Measurements from ENCODE around the gene PCDH15. TPM values are rescaled to one million over a fixed set of nuclear protein-coding genes. Genes with fewer than 3 reads are reported as not detected.

Gene PCDH15
- total and polyA plus RNA-seq, 2 of the 13 experiments (the other 11 are each of a cell fraction or from before 2014, with no cell fraction given), result not detected

DNA sequence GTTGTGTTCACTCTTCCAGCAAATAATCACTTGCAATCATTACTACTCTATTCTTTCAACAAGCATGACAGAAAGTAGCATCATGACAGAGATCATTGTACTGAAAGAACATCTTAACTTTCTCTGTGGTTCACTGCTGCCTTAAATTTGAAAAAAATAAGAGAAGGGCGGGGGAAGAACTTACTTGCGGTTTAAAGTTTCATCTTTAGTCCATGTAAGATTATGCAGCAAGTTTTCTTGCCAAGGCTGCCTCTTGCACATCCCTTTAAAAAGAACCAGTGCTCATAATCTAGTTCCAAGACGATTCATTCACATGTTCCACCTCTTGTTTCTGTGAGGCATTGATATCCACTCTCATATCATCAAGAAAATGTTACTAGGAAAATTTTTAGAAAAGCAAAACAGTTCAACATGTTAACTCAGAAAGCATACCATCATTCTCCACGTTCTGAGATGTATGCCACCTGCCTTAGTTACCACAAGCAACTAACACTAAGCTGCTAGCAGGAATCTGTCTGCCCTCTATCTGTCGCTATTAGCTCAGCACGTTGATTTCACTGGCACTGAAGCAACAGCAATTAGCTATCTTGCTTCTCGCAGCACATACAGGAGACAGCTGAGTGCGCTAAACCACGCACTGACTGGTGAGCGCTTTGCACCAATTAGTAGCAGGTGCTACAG lies at the start of gene PCDH15 (continued):
- TF ChIP-seq STAG1 (CRISPR knock-in tag; IDR thresholded peaks at IDR 0.05) (peak; percentile 40; the same call in 1 of the 2 replicates), ZNF75D (CRISPR knock-in tag; IDR thresholded peaks at IDR 0.05; ENCODE audit: borderline replicate concordance) (no peak), EHMT2 (IDR thresholded peaks at IDR 0.05; ENCODE audit: borderline replicate concordance, low read depth, low read length) (no peak), SMC3 (IDR thresholded peaks at IDR 0.05; ENCODE audit: low read length) (peak; percentile 4; the same call in 1 of the 2 replicates), NFRKB (IDR thresholded peaks at IDR 0.05) (no peak), IRX3 (CRISPR knock-in tag; IDR thresholded peaks at IDR 0.05; ENCODE audit: borderline replicate concordance, low read depth) (no peak), GABPA (IDR thresholded peaks at IDR 0.05; ENCODE audit: low read depth, low read length) (no peak), GABPA (CRISPR knock-in tag; IDR thresholded peaks at IDR 0.05; ENCODE audit: low read depth) (no peak), KLF12 (CRISPR knock-in tag; IDR thresholded peaks at IDR 0.05; ENCODE audit: borderline replicate concordance) (no peak), NFIB (CRISPR knock-in tag; IDR thresholded peaks at IDR 0.05; ENCODE audit: borderline replicate concordance) (no peak), SALL2 (CRISPR knock-in tag; IDR thresholded peaks at IDR 0.05) (no peak), MAFF (IDR thresholded peaks at IDR 0.05; ENCODE audit: low read depth, low read length) (no peak), CEBPG (CRISPR knock-in tag; IDR thresholded peaks at IDR 0.05) (peak; percentile 13; the same call in 1 of the 2 replicates), PPARG (CRISPR knock-in tag; conservative IDR thresholded peaks at IDR 0.05) (no peak)
- TF ChIP-seq, protein P1, sequence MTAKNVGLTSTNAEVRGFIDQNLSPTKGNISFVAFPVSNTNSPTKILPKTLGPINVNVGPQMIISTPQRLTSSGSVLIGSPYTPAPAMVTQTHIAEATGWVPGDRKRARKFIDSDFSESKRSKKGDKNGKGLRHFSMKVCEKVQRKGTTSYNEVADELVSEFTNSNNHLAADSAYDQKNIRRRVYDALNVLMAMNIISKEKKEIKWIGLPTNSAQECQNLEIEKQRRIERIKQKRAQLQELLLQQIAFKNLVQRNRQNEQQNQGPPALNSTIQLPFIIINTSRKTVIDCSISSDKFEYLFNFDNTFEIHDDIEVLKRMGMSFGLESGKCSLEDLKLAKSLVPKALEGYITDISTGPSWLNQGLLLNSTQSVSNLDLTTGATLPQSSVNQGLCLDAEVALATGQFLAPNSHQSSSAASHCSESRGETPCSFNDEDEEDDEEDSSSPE (CRISPR knock-in tag; IDR thresholded peaks at IDR 0.05), result no peak
- TF ChIP-seq, protein P2, sequence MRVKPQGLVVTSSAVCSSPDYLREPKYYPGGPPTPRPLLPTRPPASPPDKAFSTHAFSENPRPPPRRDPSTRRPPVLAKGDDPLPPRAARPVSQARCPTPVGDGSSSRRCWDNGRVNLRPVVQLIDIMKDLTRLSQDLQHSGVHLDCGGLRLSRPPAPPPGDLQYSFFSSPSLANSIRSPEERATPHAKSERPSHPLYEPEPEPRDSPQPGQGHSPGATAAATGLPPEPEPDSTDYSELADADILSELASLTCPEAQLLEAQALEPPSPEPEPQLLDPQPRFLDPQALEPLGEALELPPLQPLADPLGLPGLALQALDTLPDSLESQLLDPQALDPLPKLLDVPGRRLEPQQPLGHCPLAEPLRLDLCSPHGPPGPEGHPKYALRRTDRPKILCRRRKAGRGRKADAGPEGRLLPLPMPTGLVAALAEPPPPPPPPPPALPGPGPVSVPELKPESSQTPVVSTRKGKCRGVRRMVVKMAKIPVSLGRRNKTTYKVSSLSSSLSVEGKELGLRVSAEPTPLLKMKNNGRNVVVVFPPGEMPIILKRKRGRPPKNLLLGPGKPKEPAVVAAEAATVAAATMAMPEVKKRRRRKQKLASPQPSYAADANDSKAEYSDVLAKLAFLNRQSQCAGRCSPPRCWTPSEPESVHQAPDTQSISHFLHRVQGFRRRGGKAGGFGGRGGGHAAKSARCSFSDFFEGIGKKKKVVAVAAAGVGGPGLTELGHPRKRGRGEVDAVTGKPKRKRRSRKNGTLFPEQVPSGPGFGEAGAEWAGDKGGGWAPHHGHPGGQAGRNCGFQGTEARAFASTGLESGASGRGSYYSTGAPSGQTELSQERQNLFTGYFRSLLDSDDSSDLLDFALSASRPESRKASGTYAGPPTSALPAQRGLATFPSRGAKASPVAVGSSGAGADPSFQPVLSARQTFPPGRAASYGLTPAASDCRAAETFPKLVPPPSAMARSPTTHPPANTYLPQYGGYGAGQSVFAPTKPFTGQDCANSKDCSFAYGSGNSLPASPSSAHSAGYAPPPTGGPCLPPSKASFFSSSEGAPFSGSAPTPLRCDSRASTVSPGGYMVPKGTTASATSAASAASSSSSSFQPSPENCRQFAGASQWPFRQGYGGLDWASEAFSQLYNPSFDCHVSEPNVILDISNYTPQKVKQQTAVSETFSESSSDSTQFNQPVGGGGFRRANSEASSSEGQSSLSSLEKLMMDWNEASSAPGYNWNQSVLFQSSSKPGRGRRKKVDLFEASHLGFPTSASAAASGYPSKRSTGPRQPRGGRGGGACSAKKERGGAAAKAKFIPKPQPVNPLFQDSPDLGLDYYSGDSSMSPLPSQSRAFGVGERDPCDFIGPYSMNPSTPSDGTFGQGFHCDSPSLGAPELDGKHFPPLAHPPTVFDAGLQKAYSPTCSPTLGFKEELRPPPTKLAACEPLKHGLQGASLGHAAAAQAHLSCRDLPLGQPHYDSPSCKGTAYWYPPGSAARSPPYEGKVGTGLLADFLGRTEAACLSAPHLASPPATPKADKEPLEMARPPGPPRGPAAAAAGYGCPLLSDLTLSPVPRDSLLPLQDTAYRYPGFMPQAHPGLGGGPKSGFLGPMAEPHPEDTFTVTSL (CRISPR knock-in tag; IDR thresholded peaks at IDR 0.05; ENCODE audit: borderline replicate concordance), result no peak
- TF ChIP-seq, protein P3, sequence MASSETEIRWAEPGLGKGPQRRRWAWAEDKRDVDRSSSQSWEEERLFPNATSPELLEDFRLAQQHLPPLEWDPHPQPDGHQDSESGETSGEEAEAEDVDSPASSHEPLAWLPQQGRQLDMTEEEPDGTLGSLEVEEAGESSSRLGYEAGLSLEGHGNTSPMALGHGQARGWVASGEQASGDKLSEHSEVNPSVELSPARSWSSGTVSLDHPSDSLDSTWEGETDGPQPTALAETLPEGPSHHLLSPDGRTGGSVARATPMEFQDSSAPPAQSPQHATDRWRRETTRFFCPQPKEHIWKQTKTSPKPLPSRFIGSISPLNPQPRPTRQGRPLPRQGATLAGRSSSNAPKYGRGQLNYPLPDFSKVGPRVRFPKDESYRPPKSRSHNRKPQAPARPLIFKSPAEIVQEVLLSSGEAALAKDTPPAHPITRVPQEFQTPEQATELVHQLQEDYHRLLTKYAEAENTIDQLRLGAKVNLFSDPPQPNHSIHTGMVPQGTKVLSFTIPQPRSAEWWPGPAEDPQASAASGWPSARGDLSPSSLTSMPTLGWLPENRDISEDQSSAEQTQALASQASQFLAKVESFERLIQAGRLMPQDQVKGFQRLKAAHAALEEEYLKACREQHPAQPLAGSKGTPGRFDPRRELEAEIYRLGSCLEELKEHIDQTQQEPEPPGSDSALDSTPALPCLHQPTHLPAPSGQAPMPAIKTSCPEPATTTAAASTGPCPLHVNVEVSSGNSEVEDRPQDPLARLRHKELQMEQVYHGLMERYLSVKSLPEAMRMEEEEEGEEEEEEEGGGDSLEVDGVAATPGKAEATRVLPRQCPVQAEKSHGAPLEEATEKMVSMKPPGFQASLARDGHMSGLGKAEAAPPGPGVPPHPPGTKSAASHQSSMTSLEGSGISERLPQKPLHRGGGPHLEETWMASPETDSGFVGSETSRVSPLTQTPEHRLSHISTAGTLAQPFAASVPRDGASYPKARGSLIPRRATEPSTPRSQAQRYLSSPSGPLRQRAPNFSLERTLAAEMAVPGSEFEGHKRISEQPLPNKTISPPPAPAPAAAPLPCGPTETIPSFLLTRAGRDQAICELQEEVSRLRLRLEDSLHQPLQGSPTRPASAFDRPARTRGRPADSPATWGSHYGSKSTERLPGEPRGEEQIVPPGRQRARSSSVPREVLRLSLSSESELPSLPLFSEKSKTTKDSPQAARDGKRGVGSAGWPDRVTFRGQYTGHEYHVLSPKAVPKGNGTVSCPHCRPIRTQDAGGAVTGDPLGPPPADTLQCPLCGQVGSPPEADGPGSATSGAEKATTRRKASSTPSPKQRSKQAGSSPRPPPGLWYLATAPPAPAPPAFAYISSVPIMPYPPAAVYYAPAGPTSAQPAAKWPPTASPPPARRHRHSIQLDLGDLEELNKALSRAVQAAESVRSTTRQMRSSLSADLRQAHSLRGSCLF (CRISPR knock-in tag; IDR thresholded peaks at IDR 0.05; ENCODE audit: borderline replicate concordance), result no peak

Data from HepG2 (cell line).